GM18511 (cell line): ENCODE data around the gene GABRB3.

Source experiments
- ATAC-seq: cut with Tn5 transposase; IDR thresholded peaks from one replicate; pipeline ENCODE4 v1.9.1; 2021; ENCODE audit warnings: mild to moderate bottlenecking, moderate library complexity; ENCODE audit not compliant: unreplicated experiment

Gene GABRB3

DNA sequence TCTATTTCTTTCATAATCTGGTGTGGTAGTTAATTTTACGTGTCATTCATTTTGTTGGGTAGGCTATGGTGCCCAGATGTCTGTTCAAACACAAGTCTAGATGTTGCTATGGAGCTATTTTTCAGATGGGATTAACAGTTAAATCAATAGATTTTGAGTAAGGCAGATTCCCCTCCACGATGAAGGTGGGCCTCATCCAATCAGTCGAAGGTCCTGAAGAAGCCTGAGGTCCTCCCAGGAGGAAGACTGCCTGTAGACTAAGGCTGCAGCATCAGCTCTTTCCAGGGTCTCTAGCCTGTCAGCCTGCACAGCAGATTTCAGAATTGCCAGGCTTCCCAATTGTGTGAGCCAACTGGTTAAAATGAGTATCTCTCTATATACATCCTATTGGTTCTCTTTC, 92.9 kb downstream of the GABRB3 start:
- ATAC-seq = no peak

DNA sequence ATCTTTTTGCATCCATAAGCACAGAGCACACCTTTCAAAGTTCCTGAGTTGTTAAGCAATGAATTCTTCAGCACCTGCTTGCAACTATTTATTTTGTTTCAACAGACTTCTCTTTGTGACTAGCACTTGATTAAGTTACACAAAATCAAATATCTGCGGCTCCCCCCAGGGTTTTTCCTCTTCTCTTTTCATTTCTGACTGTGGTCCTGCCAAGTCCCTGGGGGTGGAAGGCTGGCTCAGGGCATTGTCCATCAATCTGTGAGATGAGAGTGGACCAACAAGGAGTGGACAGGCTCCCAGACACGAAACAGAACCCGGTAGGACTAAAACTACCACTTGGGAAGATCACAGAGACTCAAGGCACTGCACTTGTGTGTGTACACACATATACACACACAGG, 96.8 kb downstream of the GABRB3 start:
- no peak for ATAC-seq

GRCh38 chr15:26674467-26674866, 98.4 kb downstream of the GABRB3 start:
- ATAC-seq = no peak

- no peak for ATAC-seq
Measured at GRCh38 chr15:26673445-26673844, 99.4 kb downstream of the GABRB3 start.

DNA sequence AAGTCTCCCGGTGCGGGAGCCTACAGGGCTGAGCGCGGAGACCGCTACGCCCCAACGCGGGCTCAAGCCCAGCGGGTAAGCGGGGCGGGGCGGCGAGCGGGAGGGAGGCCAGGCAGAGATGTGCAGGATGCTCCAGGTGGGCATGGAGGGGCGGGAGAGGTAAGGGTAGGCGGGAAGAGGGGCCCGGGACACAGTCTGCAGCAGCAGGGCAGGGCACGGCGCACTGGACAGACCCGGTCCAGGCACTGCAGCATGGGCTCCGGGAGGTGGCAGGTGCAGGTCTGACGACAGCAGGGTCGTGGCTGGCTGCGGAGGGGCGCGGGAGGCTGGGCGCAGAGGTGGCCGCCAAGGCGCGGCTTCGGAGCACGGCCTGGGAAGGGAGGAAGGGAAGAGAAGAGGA, 102.8 kb downstream of the GABRB3 start:
- no peak for ATAC-seq

DNA sequence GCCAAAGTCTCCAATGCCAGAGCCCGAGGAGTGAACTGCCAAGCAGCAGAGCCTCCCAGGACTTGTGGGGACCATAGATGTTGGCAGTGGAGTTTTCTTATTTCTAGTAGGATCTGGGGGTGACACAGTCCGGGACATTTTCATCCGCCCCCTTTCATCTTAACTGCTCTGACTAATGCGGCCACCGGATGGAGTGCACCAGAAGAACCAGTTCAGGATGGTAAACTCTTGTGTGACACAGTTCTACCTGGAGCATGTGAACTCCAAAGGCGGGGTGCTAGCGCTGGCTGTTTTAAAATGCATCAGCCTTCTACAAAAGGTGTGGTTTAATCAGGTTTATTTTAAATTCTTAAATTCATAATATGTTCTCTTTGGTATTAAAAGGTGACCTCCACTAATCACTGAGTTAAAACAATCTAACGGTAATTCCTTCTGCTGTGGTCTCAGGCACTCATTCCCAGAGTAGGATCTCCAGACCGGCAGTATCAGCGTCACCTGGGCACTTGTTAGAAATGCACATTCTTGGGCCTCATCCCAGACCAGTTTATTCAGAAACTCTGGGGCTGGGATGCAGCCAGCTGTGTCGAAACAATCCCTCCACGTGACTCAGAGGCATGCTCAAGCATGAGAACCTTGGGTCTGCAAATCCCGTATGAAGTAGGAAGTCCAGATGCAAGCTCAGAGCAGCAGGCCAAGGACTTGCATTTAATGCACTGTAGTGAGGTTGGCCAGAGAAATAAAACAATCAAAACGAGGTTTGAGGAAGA, 105.5 kb downstream of the GABRB3 start:
- no peak for ATAC-seq

DNA sequence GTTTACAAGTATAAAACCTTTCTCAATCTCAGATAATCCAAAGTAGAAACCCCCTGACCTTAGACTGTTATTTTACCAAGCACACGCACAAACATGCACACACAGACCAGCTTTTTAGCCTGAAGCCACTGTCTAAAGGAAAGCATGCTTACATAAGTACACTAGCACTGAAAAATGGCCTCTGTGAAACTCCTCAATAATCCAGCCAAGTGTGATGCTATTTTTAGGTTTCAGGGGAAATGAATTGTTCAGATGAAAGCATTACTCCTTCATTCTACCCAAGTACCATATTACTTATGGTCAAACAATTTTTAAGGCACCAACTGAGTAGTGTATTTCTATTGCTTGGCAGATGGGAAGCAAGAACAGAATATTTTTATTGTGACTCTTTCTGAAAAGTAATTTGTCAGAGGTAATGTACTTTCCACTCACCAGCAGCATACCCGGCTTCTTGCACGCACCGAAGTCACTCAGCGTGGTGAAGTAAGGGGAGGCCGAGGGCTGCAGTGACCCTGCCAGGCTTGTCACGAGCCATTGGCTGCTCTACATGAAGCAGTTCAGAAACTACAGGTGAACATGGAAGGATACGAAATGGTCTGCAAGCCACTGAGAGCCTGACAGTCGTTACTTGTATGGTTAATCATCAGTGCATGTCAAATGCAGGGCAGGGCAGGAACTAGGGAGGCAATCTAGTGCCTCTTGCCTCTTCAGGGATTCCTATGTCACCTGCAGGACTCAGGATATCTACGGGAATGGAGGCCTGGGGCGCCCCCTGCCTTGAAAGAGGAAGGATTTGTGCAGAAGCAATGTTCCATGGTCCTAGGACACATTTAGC, 106.7 kb downstream of the GABRB3 start:
- no peak for ATAC-seq

DNA sequence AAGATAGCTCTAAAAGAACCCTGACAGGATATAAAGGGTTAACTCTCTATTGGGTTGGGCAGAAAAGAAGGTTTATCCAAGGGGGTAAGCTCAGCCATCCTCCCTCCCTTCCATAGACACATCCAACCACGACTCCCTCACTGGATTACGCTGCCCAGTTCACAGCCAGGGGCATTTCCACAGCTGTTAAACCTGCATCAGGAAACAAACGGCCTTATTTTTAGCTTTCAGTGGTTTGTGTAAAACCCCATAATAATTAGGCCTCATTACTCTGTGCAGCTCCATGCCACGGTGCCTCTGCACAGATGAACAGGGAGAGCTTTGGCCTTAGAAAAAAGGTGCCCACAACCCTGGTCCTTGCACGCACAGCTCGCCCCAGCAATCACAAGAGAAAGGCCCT, 110.6 kb downstream of the GABRB3 start:
- no peak for ATAC-seq

DNA sequence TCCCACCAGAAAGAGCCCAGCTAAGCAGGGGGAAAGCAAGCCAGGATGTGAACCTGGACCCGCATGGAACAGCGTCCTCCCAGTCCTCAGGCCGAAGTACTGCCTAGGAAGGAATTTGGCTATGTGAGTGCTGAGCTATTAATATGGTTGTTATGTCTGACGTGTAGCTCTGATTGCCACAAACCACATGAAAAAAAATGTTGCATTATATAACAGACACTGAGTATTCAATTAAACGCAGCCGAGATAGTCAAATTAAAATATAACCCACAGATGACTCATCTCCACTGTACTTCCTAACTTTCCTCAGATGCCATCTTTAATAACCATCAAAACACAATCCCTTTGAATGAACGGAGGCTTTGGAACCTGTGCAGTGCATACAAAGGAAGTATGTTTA, 111.1 kb downstream of the GABRB3 start:
- ATAC-seq = no peak

DNA sequence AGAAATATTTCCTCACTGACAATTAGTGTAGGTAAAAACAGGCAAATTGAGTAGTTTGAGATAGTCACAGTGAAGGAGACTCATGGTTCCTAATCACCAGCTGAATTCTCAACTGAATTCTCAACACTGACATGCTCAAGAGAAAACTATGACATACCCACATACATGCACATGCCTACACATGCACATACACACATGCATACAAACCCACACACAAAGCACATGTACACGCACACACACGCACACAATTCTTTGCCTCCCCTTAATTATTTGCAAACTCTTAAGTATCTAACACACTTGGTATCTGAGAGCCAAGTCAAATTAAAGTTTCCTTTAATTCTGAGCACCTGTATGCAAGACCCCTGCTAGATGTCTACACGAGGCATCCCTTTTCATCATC, 111.8 kb downstream of the GABRB3 start:
- ATAC-seq = no peak

GRCh38 chr15:26660241-26660640, 112.6 kb downstream of the GABRB3 start:
- no peak for ATAC-seq

DNA sequence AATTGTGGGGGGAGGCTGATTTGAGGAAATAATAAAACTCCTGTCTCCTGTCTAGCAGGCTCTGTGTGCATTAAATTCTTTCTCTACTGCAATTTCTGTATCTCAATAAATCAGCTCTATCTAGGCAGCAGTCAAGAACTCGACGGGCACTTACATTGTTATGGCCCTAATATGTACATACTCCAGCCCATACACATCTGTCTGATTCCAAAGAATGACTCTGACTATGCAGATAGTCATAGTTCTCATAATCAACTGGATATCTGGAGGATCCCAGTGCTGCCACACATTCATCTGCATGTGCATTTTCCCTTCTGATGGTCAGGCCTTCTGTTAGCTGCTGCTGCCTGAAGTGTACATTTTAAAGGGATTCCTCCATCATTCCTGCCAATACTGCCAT, 114.6 kb downstream of the GABRB3 start:
- no peak for ATAC-seq

DNA sequence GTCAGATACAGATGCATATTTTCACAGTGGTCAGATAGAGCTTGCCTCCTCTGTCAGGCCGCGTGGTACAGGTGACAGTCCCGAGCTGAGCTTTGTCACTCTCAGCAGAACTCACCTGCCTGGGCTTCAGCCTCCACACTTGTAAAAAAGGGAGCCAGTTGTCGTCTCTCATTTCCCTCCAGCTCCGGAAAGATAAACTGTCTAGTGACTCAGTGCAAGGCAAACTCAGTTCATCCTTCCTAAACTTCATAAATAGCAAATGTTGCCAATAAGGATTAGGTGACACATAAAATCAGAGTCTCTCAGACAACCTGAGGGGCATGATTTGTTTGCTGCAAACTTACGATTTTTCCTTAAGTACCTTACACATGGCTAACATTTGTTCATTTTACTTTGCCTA, 116.8 kb downstream of the GABRB3 start:
- no peak for ATAC-seq

- ATAC-seq = no peak
Measured at GRCh38 chr15:26651909-26652308, 121.0 kb downstream of the GABRB3 start.

DNA sequence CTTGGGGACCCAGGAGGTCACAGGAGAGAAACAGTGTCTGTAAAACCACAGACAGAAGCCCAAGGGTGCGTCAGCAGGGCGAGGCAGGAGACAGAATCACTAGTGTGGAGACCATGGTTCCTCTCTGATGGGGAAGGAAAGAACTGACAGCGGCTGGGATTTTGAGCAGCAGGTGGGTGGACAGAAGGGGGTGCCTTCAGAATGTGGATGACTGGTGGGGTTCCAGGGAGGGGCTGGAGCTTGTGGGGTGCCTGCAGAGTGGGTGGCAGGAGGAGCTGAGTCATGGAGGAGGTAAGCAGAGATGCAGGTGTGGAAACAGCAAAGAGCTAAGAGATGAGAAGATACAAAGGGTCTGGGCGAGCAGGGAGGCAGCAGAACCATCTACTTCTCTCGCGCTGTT, 124.2 kb downstream of the GABRB3 start:
- ATAC-seq = no peak

- no peak for ATAC-seq
Measured at GRCh38 chr15:26644948-26645347, 127.9 kb downstream of the GABRB3 start.

GRCh38 chr15:26641144-26641543, 131.7 kb downstream of the GABRB3 start:
- no peak for ATAC-seq

GRCh38 chr15:26640601-26641000, 132.3 kb downstream of the GABRB3 start:
- ATAC-seq = no peak

DNA sequence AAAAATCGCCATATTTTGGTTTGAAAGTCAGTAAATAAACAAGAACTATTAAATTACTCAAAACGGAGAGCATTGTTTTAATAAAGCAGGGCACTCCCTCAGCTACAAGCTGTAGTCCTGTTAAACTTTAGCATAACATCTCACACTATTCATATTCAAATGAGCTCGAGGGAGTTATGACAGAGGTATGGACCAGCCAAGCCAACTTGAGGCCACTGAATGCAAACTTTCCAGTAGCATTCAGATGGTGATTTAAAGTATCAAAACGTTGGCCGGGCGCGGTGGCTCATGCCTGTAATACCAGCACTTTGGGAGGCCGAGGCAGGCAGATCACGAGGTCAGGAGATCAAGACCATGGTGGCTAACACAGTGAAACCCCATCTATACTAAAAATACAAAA, 132.9 kb downstream of the GABRB3 start:
- ATAC-seq = no peak

DNA sequence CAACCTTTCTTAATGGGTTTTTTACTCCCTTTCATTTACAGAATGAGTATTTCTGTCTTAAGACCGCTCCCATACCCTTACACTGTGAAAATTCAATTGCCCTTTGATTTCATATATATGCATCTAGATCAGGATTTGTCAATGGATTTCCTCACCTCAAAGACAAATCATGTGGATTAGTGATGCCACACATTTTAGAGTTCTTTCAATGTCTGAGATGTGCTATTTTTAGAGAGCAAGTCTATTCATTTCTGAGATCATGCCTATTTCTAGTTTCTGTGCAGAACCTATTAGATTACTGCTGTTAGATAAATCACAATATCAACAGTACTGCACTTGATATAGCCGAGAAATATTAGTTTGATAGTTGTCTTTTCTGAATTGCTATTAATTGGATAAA, 137.3 kb downstream of the GABRB3 start:
- ATAC-seq = no peak

DNA sequence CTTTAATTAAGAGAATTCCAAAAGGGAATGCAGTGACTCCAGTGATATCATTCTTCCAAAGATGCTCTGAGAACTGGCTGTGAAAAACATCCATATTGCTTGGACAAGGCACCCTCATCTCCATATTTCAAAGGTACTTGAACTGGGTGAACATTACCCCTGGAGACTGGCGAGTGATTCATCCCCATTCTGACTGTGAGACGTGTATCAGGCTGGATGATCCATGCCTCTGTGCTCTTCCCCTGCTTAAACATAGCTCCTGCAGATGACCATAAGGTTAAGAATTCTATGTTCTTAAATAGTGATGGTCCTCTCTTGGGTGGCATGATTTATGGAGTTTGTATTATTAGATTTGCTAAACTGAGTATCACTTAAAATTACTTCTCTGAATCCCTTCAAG, 137.8 kb downstream of the GABRB3 start:
- ATAC-seq = no peak

DNA sequence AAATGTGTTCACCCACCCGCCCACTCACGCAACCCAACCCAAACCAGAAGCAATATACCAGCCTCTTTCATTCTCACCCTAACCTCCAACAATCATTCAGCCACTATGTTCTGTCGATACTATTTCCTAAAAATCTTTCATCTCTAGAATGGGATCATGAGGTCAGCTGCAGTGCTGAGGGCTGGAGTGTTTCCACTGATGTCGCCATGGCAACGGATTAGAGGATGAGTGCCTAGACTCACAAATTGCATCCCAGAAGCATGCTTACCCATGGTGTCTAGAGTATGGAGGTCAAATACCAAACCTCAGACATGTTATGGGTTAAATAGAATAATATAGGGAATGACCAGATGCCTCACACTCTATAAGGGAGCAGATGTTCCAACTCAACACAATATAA, 138.5 kb downstream of the GABRB3 start:
- no peak for ATAC-seq
